Breast epithelium (tissue), 3 donors: ENCODE measurements around the gene DTNB.

Source experiments
- CTCF ChIP-seq, 3 donors: fragments of 450-650 bp; IDR thresholded peaks; one replicate each; pipeline ENCODE4 v1.5.1; 2016 to 2017; ENCODE audit warnings: antibody characterized with exemption in 3 of 3, mild to moderate bottlenecking in 3 of 3, moderate library complexity in 3 of 3
- POLR2A ChIP-seq: fragments of 450-650 bp; IDR thresholded peaks from one replicate; pipeline ENCODE4 v1.6.1; 2016; ENCODE audit warnings: antibody characterized with exemption, mild to moderate bottlenecking, moderate library complexity

- TF ChIP-seq CTCF (IDR thresholded peaks at IDR 0.05) (no peak), POLR2A (no peak)
These were observed 19.5 kb upstream of the DTNB start for GRCh38 chr2:25692737-25693445.
